22Rv1 (cell line): Measurements from ENCODE around the gene EFNA3.
A peak's percentile ranks its signal among the peaks of the same experiment; 100 is the strongest.

Experiments used
- H3K27ac ChIP-seq: fragments of 450-650 bp; 2 replicates; pipeline ENCODE4 v1.5.1; 2017
- ZFX ChIP-seq: fragments of 450-650 bp; IDR thresholded peaks from 2 replicates; pipeline ENCODE4 v1.6.1; 2017; ENCODE audit warnings: antibody characterized with exemption, borderline replicate concordance
- TF ChIP-seq, protein P1 (sequence below): fragments of 450-650 bp; IDR thresholded peaks from 2 replicates; pipeline ENCODE4 v1.5.1; 2017; ENCODE audit warnings: mild to moderate bottlenecking

Gene EFNA3

DNA sequence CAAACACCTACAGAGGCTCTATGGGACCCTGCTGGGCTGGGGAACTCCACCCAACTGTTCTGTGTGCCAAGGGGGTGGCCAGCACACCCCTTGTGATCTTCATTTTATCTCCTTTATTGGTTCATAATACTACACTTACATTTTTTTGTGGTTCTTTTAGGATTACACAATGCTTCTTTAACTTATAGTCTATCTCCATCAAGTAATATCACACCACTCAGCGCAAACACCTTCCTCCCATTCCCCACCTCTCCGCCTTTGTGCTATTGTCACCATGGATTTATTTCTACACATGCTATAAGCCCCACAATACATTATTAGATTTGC lies 15.9 kb downstream of the EFNA3 start:
- peak overlapping the region; percentile 4; the same call in 1 of the 2 replicates for H3K27ac ChIP-seq
- no peak for TF ChIP-seq ZFX
- TF ChIP-seq, protein P1, sequence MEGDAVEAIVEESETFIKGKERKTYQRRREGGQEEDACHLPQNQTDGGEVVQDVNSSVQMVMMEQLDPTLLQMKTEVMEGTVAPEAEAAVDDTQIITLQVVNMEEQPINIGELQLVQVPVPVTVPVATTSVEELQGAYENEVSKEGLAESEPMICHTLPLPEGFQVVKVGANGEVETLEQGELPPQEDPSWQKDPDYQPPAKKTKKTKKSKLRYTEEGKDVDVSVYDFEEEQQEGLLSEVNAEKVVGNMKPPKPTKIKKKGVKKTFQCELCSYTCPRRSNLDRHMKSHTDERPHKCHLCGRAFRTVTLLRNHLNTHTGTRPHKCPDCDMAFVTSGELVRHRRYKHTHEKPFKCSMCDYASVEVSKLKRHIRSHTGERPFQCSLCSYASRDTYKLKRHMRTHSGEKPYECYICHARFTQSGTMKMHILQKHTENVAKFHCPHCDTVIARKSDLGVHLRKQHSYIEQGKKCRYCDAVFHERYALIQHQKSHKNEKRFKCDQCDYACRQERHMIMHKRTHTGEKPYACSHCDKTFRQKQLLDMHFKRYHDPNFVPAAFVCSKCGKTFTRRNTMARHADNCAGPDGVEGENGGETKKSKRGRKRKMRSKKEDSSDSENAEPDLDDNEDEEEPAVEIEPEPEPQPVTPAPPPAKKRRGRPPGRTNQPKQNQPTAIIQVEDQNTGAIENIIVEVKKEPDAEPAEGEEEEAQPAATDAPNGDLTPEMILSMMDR: peak; percentile 50

DNA sequence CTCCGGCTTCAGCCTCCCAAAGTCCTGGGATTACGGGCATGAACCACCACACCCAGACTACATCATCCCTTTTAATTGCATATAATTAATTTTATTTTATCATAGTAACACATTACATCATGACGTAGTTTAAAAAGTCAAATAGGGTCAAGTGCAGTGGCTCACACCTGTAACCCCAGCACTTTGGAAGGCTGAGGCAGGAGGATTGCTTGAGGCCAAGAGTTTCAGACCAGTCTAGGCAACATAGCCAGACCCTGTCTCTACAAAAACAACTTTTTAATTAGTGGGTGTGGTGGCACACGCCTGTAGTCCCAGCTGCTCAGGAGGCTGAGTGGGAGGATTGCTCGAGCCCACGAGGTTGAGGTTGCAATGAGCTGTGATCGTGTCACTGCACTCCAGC lies 20.7 kb downstream of the EFNA3 start:
- H3K27ac ChIP-seq: no peak overlapping the region
- TF ChIP-seq, protein P1: no peak
- no peak for TF ChIP-seq ZFX

DNA sequence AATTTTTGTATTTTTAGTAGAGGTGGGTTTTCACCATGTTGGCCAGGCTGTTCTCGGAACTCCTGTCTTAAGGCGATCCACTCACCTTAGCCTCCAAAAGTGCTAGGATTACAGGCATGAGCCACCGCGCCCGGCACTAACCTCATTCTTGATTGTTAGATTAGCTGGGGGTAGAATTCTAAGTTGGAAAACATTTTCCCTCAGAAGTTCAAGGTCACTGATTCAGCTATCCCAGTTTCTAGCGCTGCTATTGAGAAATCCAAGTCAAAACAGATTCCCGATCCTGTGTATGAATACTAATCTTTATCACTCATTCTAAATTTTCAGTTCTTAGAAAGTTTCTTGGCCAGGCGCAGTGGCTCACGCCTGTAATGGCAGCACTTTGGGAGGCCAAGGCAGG lies 24.7 kb downstream of the EFNA3 start:
- TF ChIP-seq ZFX: no peak
- TF ChIP-seq, protein P1: no peak
- no peak overlapping the region for H3K27ac ChIP-seq

GRCh38 chr1:155104605-155105534 lies 26.2 kb downstream of the EFNA3 start:
- no peak overlapping the region for H3K27ac ChIP-seq
- TF ChIP-seq, protein P1: no peak
- TF ChIP-seq ZFX: no peak

GRCh38 chr1:155105604-155106011 lies 27.0 kb downstream of the EFNA3 start:
- H3K27ac ChIP-seq: no peak overlapping the region
- TF ChIP-seq, protein P1: no peak

GRCh38 chr1:155106862-155107261 lies 28.2 kb downstream of the EFNA3 start:
- no peak overlapping the region for H3K27ac ChIP-seq
- no peak for TF ChIP-seq ZFX
- TF ChIP-seq, protein P1: no peak
